GM12801 (cell line): ENCODE results near the gene CCDC183.

Experiments used
- CTCF ChIP-seq: IDR thresholded peaks from one replicate; pipeline ENCODE4 v1.5.1; 2011; ENCODE audit warnings: control low read depth; ENCODE audit not compliant: insufficient read length; ENCODE audit errors: extremely low read depth

Gene CCDC183

GRCh38 chr9:136803551-136804508, 7.7 kb downstream of the CCDC183 start:
- TF ChIP-seq CTCF = no peak

DNA sequence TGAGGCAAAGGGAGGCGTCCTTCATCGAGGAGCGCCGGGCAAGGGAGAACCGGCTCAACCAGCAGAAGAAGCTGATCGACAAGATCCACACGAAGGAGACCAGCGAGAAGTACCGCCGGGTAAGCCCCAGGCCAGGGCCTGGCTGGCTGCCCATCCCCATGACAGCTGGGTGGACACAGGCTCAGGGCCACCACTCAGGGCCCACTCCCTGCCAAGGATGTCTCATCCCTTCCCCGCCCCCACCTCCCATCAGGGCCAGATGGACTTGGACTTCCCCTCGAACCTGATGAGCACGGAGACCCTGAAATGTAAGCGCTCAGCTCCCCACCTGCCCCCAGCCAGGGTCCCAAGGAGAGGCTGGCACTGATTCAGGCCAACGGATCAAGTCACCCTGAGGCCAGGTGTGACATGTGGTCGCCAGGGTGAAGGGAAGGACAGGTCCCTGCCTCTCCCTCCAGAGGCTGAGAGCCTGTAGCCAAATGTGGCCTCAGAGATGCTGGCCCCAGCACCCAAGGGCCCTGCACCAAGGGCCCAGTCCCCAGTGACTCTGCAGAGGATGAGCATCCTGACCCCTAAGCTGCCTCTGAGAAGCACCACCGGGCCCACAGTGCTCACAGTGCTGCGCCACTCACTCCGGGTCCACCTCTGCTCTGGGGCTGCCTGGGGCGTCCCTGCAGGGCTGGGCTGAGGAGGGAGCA, 8.5 kb downstream of the CCDC183 start:
- TF ChIP-seq CTCF = no peak

GRCh38 chr9:136805207-136805740, 9.1 kb downstream of the CCDC183 start:
- TF ChIP-seq CTCF = no peak

DNA sequence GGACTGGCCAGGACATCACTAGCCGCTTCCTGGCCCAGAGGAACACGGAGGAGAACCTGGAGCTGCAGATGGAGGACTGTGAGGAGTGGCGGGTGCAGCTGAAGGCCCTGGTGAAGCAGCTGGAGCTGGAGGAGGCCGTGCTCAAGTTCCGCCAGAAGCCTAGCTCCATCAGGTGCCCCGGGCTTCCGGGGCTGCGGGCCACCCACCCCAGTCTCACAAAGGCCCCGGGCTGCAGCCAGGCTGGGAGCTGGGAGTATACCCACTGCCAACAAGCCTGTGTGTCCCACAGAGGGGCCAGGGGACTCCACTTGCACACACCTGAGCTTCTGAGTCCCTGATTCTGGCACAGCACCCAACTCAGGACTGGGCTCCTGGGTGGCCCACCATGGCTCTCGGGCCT, 9.9 kb downstream of the CCDC183 start:
- no peak for TF ChIP-seq CTCF

- no peak for TF ChIP-seq CTCF
Measured at GRCh38 chr9:136806631-136807201, 10.6 kb downstream of the CCDC183 start.

DNA sequence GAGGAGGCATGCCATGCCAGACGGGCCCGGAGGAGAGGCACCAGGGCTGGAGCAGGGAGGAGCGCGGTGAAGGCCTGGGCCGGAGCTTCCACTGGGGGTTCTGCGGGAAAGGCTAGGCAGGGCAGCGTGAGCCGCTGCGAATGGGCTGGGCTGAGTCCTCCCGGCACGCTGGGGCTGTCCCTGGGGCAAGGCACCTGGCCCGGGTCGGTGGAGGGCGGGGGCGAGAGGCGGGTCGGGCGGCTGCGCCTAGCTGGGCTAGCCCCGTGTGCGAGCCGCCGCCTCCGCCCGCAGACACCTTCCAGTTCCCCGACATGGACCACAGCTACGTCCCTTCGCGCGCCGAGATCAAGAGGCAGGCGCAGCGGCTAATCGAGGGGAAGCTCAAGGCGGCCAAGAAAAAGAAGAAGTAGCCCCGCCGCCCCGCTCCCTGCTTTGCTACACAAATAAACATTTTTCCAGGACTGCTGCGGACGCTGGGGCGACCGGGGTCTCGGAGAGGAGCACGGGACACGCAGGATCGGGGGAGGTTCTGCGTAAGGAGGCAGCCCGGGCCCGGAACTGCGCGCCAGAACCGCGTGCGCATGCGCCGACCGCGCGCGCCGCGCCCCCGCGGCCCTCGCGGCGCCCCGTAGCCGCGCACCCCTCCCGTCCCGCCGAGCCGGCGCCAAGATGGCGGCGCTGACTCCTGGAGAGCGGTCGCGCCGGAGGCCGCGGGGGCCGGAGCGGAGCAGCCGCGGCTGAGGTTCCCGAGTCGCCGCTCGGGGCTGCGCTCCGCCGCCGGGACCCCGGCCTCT, 11.3 kb downstream of the CCDC183 start, which contains the start of gene RABL6:
Gene RABL6 (plus strand): TSS at position 668 of the 794 bp plus-strand sequence. CDS start 249 bp downstream, outside the sequence.
- TF ChIP-seq CTCF = no peak
